ENCODE data around the gene ATXN2. TPM values are rescaled to one million over a fixed set of nuclear protein-coding genes. Genes with fewer than 3 reads are reported as not detected.
"Not testable (repeated sequence)": the region's sequence is repeated elsewhere in the genome, so short reads cannot be mapped to it uniquely, and the experiment has no call there.

The ATXN2 gene
- total RNA-seq, 1 donor from 2014 or later: 14.2 TPM

DNA sequence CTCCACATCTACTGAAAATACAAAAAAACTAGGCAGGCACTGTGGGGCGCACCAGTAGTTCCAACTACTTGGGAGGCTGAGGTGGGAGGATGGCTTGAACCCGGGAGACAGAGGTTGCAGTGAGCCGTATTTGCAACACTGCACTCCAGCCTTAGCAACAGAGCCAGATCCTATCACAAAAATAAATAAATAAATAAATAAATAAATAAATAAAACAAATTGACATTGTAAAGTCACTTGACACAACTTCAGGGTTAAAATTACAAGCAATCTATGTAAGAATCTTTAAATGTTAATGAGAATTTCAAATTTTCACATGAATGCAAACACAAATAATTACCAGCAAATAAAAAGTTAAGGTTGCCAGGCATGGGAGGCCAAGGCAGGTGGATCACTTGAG lies 11.1 kb downstream of the ATXN2 start:
- TF ChIP-seq, protein P1, sequence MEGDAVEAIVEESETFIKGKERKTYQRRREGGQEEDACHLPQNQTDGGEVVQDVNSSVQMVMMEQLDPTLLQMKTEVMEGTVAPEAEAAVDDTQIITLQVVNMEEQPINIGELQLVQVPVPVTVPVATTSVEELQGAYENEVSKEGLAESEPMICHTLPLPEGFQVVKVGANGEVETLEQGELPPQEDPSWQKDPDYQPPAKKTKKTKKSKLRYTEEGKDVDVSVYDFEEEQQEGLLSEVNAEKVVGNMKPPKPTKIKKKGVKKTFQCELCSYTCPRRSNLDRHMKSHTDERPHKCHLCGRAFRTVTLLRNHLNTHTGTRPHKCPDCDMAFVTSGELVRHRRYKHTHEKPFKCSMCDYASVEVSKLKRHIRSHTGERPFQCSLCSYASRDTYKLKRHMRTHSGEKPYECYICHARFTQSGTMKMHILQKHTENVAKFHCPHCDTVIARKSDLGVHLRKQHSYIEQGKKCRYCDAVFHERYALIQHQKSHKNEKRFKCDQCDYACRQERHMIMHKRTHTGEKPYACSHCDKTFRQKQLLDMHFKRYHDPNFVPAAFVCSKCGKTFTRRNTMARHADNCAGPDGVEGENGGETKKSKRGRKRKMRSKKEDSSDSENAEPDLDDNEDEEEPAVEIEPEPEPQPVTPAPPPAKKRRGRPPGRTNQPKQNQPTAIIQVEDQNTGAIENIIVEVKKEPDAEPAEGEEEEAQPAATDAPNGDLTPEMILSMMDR (conservative IDR thresholded peaks at IDR 0.05; ENCODE audit: low read depth, low read length): no peak
- no peak for DNase-seq (ENCODE audit: low read depth)

DNA sequence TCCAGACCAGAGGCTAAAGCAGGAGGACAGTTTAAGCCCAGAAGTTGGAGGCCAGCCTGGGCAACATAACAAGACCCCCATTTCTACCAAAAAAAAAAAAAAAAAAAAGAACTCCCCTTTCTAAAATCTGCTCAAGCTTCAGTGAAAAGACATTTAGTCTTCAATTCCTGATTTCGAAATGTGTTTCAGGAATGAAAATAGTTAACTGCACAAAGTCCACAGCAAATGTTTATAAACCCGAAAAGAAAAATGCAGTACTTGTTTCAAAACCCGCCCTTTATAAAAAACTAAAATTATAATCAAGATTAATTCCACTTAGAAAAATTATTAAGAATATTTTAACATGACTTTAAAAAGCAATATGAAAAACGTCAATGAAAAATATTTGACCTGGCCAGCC lies 12.1 kb downstream of the ATXN2 start:
- H3K4me3 ChIP-seq (ENCODE audit: low read depth, low read length): no peak overlapping the region
- TF ChIP-seq, protein P1 (conservative IDR thresholded peaks at IDR 0.05; ENCODE audit: low read depth, low read length): no peak
- DNase-seq (ENCODE audit: low read depth): no peak

More for the DNA sequence above, 11.1 kb downstream of the ATXN2 start:
- H3K4me3 ChIP-seq (ENCODE audit: low read depth, low read length): no peak overlapping the region

DNA sequence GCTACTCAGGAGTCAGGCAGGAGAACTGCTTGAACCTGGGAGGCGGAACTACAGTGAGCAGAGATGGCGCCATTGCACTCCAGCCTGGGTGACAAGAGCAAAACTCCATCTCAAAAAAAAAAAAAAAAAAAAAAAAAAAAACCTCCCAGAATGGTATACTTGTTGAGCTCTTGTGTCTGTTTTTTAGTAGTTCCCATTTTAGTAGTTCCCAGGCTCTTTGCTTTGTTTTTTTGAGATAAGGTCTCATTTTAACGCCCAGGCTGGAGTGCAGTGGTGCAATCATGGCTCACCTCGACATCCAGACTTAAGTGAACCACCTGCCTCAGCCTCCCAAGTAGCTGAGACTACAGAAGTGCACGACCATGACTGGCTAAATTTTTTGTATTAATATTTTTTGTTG lies 13.4 kb downstream of the ATXN2 start:
- DNase-seq (ENCODE audit: low read depth): no peak
- TF ChIP-seq, protein P1 (conservative IDR thresholded peaks at IDR 0.05; ENCODE audit: low read depth, low read length): no peak
- H3K4me3 ChIP-seq (ENCODE audit: low read depth, low read length): no peak overlapping the region

DNA sequence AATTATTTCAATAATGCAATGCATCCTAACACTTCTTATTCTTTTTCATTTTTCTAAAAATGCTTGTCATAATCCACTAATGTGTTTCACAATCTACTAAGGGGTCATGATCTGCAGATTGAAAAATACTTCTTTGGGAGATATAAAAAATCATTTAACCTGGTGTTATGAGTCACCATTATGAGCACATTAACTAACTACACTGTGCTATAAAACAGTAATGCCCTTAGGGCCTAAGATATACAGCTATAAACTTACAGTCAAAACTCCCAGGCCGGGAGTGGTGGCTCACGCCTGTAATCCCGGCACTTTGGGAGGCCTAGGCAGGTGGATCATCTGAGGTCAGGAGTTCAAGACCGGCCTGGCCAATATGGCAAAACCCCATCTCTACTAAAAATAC lies 14.2 kb downstream of the ATXN2 start:
- no peak for DNase-seq (ENCODE audit: low read depth)
- no peak overlapping the region for H3K4me3 ChIP-seq (ENCODE audit: low read depth, low read length)
- TF ChIP-seq, protein P1 (conservative IDR thresholded peaks at IDR 0.05; ENCODE audit: low read depth, low read length): no peak

DNA sequence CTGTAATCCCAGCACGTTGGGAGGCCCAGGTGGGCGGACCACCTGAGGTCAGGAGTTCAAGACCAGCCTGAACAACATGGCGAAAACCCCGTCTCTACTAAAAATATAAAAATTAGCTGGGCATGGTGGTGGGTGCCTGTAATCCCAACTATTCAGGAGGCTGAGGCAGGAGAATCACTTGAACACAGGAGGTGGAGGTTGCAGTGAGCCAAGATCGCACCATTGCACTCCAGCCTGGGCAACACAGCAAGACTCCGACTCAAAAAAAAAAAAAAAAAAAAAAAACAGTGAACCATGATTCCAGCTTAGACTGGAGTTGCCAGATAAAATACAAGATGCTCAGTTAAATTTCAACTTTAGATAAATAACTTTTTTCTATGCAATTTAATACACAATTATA lies 15.6 kb downstream of the ATXN2 start:
- not testable (repeated sequence) for DNase-seq (ENCODE audit: low read depth)

DNA sequence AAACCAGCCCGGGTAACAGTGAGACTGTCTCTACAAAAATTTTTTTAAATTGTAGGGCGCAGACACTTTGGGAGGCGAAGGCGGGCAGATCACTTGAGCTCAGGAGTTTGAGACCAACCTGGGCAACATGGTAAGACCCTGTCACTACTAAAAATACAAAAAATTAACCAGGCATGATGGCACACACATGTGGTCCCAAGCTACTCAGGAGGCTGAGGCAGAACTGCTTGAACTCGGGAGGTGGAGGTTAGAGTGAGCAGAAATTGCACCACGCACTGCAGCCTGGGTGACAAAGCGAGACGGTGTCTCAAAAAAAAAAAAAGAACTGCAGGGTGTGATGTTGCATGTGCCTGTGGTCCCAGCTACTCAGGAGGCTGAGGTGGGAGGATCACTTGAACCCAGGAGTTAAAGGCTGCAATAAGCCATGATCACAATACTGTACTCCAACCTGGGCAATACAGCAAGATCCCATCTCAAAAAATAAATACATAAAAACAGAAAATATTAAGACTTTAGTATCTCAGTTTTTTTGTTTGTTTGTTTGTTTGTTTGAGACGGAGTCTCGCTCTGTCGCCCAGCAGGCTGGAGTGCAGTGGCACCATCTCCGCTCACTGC lies 16.9 kb downstream of the ATXN2 start:
- DNase-seq (ENCODE audit: low read depth): no peak
- no peak overlapping the region for H3K4me3 ChIP-seq (ENCODE audit: low read depth, low read length)
- TF ChIP-seq, protein P1 (conservative IDR thresholded peaks at IDR 0.05; ENCODE audit: low read depth, low read length): no peak

More for the DNA sequence above, 15.6 kb downstream of the ATXN2 start:
- not testable (repeated sequence) for H3K4me3 ChIP-seq (ENCODE audit: low read depth, low read length)

DNA sequence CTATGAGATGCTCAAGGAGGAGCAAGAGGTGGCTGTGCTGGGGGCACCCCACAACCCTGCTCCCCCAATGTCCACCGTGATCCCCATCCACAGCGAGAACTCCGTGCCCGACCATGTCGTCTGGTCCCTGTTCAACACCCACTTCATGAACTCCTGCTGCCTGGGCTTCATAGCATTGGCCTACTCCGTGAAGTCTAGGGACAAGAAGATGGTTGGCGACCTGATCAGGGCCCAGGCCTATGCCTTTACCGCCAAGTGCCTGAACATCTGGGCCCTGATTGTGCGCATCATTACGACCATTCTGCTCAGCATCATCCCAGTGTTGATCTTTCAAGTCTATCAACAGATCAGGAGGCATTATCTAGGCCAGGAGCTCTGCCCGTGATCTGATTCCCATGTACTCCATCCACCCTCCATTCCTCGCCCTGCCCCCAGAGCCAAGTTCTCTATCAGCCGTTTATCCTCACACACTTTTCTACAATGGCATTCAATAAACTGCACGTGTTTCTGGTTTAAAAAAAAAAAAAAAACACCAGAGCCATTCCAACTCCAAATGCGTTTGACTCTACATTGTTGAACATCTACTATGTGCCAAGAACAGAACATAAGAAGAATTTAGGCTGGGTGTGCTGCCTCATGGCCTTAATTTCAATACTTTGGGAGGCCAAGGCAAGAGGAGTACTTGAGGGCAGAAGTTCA lies 17.5 kb downstream of the ATXN2 start:
- no peak for DNase-seq (ENCODE audit: low read depth)
- TF ChIP-seq, protein P1 (conservative IDR thresholded peaks at IDR 0.05; ENCODE audit: low read depth, low read length): no peak

More for the DNA sequence above, 17.5 kb downstream of the ATXN2 start:
- H3K4me3 ChIP-seq (ENCODE audit: low read depth, low read length): no peak overlapping the region

Data from epithelial cell of proximal tubule (primary cell).